MCF 10A (cell line): ENCODE results near the gene SPSB1. TPM values are rescaled to one million over a fixed set of nuclear protein-coding genes. Genes with fewer than 3 reads are reported as not detected.

Source experiments
- BruUV-seq: library from RNA; stranded (reverse); fragments of 400-500 nt; replicated peaks from 2 replicates; lab custom pipeline; 2021; lab: Mats Ljungman, UMichigan
- CTCF ChIA-PET: fragments of 300-600 bp; sonication (Branson Sonifier 250); formaldehyde crosslinking; extraction: SDS; loops from one replicate; lab custom pipeline; 2021; ENCODE audit warnings: antibody characterized with exemption, inconsistent platforms; lab: Yijun Ruan, JAX
- POLR2A ChIA-PET: fragments of 300-600, 350-650 bp; sonication (Branson Sonifier 250); formaldehyde crosslinking; extraction: SDS; loops from one replicate; lab custom pipeline; 2020; ENCODE audit warnings: antibody characterized with exemption, inconsistent platforms; lab: Yijun Ruan, JAX
- DNase-seq: peaks from one replicate; pipeline ENCODE4 v3.0.0-alpha.2; 2018; ENCODE audit not compliant: unreplicated experiment
- H3K27ac Mint-ChIP-seq: one replicate; pipeline ENCODE4 v1.8.0; 2022; ENCODE audit warnings: mild to moderate bottlenecking, low read depth, mixed read lengths; ENCODE audit not compliant: unreplicated experiment
- H3K27me3 Mint-ChIP-seq: one replicate; pipeline ENCODE4 v1.8.0; 2022; ENCODE audit warnings: mixed read lengths; ENCODE audit not compliant: insufficient read depth, unreplicated experiment
- H3K36me3 Mint-ChIP-seq: one replicate; pipeline ENCODE4 v1.8.0; 2022; ENCODE audit warnings: mild to moderate bottlenecking, moderate library complexity, mixed read lengths; ENCODE audit not compliant: insufficient read depth, unreplicated experiment
- H3K4me1 Mint-ChIP-seq: one replicate; pipeline ENCODE4 v1.8.0; 2022; ENCODE audit warnings: mixed read lengths; ENCODE audit not compliant: insufficient read depth, unreplicated experiment
- H3K4me3 Mint-ChIP-seq: one replicate; pipeline ENCODE4 v1.8.0; 2022; ENCODE audit warnings: mild to moderate bottlenecking, moderate library complexity, mixed read lengths; ENCODE audit not compliant: unreplicated experiment
- H3K9me3 Mint-ChIP-seq: one replicate; pipeline ENCODE4 v1.8.0; 2022; ENCODE audit warnings: mixed read lengths; ENCODE audit not compliant: unreplicated experiment
- CTCF ChIP-seq: fragments of 200-600 bp; IDR thresholded peaks from one replicate; pipeline ENCODE4 v1.8.0; 2022; ENCODE audit warnings: antibody characterized with exemption, mild to moderate bottlenecking; ENCODE audit not compliant: unreplicated experiment
- intact Hi-C: fragments of 100-400 bp; cut with micrococcal nuclease; formaldehyde crosslinking; loops from 2 replicates; pipeline ENCODE4 v1.14.1; 2022
- total RNA-seq: library from RNA; stranded (reverse); gene quantifications from 2 replicates; pipeline ENCODE4 v1.2.3, GENCODE V29; 2022

SPSB1 gene
- total RNA-seq, 1 experiment from 2014 or later = 8.2 TPM

- Mint-ChIP-seq H3K36me3 (peaks cover 4% of the 10 kb centered on the region), H3K4me1 (no peaks in the 10 kb centered on the region), H3K9me3 (no peaks in the 10 kb centered on the region), H3K27me3 (no peaks in the 10 kb centered on the region), H3K27ac (no peak overlapping the region), H3K4me3 (no peak overlapping the region)
- TF ChIP-seq CTCF = no peak
- POLR2A ChIA-PET = no interaction called here
- DNase-seq = no peak
- no TSS peak for BruUV-seq
- CTCF ChIA-PET = interaction anchor here (0.6 to 2.1 kb wide), 4 partner anchors 9 to 323 kb away, joined by 3 to 7 read pairs (median 4); no protein-coding TSS in a partner anchor
- intact Hi-C loops = no loop called here
Measured at GRCh38 chr1:9250411-9251381, 42.0 kb upstream of the SPSB1 start.

- intact Hi-C loops = no loop called here
- ChIA-PET CTCF (interaction anchor here (0.6 kb wide), 1 partner anchor 12 kb away, joined by 3 read pairs; no protein-coding TSS in a partner anchor), POLR2A (interaction anchor here (1.2 kb wide), 1 partner anchor 10 kb away, joined by 3 read pairs; no protein-coding TSS in a partner anchor)
- TF ChIP-seq CTCF = no peak
- H3K4me1 Mint-ChIP-seq = no peaks in the 10 kb centered on the region
- H3K4me3 Mint-ChIP-seq = no peak overlapping the region
- no peaks in the 10 kb centered on the region for H3K27me3 Mint-ChIP-seq
- BruUV-seq = no TSS peak
- peaks cover 4% of the 10 kb centered on the region for H3K36me3 Mint-ChIP-seq
- DNase-seq = no peak
- no peaks in the 10 kb centered on the region for H3K9me3 Mint-ChIP-seq
- no peak overlapping the region for H3K27ac Mint-ChIP-seq
Measured at GRCh38 chr1:9251501-9251900, 41.2 kb upstream of the SPSB1 start.

GRCh38 chr1:9253004-9253403 is 39.7 kb upstream of the SPSB1 start:
- DNase-seq = no peak
- TF ChIP-seq CTCF = no peak
- intact Hi-C loops = no loop called here
- H3K4me3 Mint-ChIP-seq = no peak overlapping the region
- H3K27ac Mint-ChIP-seq = no peak overlapping the region
- H3K4me1 Mint-ChIP-seq = no peaks in the 10 kb centered on the region
- ChIA-PET CTCF (interaction anchor here (0.6 to 0.9 kb wide), 2 partner anchors 215 to 321 kb away, joined by 3 to 4 read pairs; no protein-coding TSS in a partner anchor), POLR2A (interaction anchor here (1.2 kb wide), 1 partner anchor 8 kb away, joined by 3 read pairs; no protein-coding TSS in a partner anchor)
- H3K9me3 Mint-ChIP-seq = no peaks in the 10 kb centered on the region
- H3K36me3 Mint-ChIP-seq = peaks cover 10% of the 10 kb centered on the region
- no peaks in the 10 kb centered on the region for H3K27me3 Mint-ChIP-seq
- BruUV-seq = no TSS peak

- peaks cover 3% of the 10 kb centered on the region for H3K9me3 Mint-ChIP-seq
- BruUV-seq = no TSS peak
- TF ChIP-seq CTCF = no peak
- ChIA-PET CTCF (no interaction called here), POLR2A (no interaction called here)
- H3K36me3 Mint-ChIP-seq = peaks cover 10% of the 10 kb centered on the region
- H3K4me1 Mint-ChIP-seq = no peaks in the 10 kb centered on the region
- H3K27ac Mint-ChIP-seq = no peak overlapping the region
- no peaks in the 10 kb centered on the region for H3K27me3 Mint-ChIP-seq
- H3K4me3 Mint-ChIP-seq = no peak overlapping the region
- intact Hi-C loops = no loop called here
- DNase-seq = no peak
Measured at GRCh38 chr1:9253453-9254105, 39.1 kb upstream of the SPSB1 start.
